HG03066 (cell line): Measurements from ENCODE around the gene TIMP3.

Source experiments
- ATAC-seq: cut with Tn5 transposase; IDR thresholded peaks from one replicate; pipeline ENCODE4 v1.9.1; 2021; ENCODE audit warnings: low read depth; ENCODE audit not compliant: unreplicated experiment

Gene TIMP3

GRCh38 chr22:32877196-32877595 lies 75.7 kb downstream of the TIMP3 start:
- ATAC-seq: no peak

GRCh38 chr22:32879550-32879949 lies 78.0 kb downstream of the TIMP3 start:
- ATAC-seq: no peak

- ATAC-seq: no peak
These were observed 78.6 kb downstream of the TIMP3 start for GRCh38 chr22:32880061-32880460.

GRCh38 chr22:32880505-32880892 lies 79.0 kb downstream of the TIMP3 start:
- no peak for ATAC-seq

GRCh38 chr22:32880893-32881596 lies 79.5 kb downstream of the TIMP3 start:
- ATAC-seq: no peak

GRCh38 chr22:32882360-32882755 lies 80.9 kb downstream of the TIMP3 start:
- ATAC-seq: no peak

- ATAC-seq: no peak
These were observed 81.4 kb downstream of the TIMP3 start for GRCh38 chr22:32882774-32883530.

GRCh38 chr22:32887324-32887980 lies 85.9 kb downstream of the TIMP3 start:
- ATAC-seq: no peak

GRCh38 chr22:32888976-32889375 lies 87.5 kb downstream of the TIMP3 start:
- ATAC-seq: no peak

- no peak for ATAC-seq
These were observed 95.4 kb downstream of the TIMP3 start for GRCh38 chr22:32896891-32897290.

GRCh38 chr22:32897400-32897799 lies 95.9 kb downstream of the TIMP3 start:
- ATAC-seq: no peak

- ATAC-seq: no peak
These were observed 99.6 kb downstream of the TIMP3 start for GRCh38 chr22:32900886-32901635.

GRCh38 chr22:32901925-32902324 lies 100.4 kb downstream of the TIMP3 start:
- no peak for ATAC-seq

GRCh38 chr22:32903507-32903906 lies 102.0 kb downstream of the TIMP3 start:
- no peak for ATAC-seq

- ATAC-seq: no peak
These were observed 102.5 kb downstream of the TIMP3 start for GRCh38 chr22:32904044-32904443.

- no peak for ATAC-seq
These were observed 103.9 kb downstream of the TIMP3 start for GRCh38 chr22:32905400-32905799.

GRCh38 chr22:32909581-32910428 lies 108.3 kb downstream of the TIMP3 start:
- no peak for ATAC-seq

- no peak for ATAC-seq
These were observed 108.9 kb downstream of the TIMP3 start for GRCh38 chr22:32910429-32910772.

GRCh38 chr22:32911503-32911902 lies 110.0 kb downstream of the TIMP3 start:
- ATAC-seq: no peak
